Psoas muscle (tissue), 8 donors: ENCODE results near the gene CNTNAP2. TPM values are rescaled to one million over a fixed set of nuclear protein-coding genes. Genes with fewer than 3 reads are reported as not detected.

ENCODE experiments used
- ATAC-seq, 4 donors: fragments of 200-7000 bp; cut with Tn5 transposase; one replicate each; pipeline ENCODE4 v1.9.1; 2020; ENCODE audit warnings: moderate library complexity in 3 of 4, mild to moderate bottlenecking in 2 of 4
- DNase-seq, 2 donors: peaks; one replicate each; pipeline ENCODE4 v3.0.0-alpha.2; 2020
- H3K27ac ChIP-seq: fragments of 200-600 bp; one replicate; pipeline ENCODE4 v1.8.0; 2022
- H3K27me3 ChIP-seq, 3 donors: fragments of 200-600 bp in 1 of 3; one replicate each; pipeline versions ENCODE4 v1.6.1 to v1.8.0; 2013 to 2022; ENCODE audit warnings: low read length in 2 of 3, mild to moderate bottlenecking in 2 of 3, moderate library complexity in 1 of 3; ENCODE audit not compliant: insufficient read depth in 3 of 3
- H3K36me3 ChIP-seq, 2 donors: fragments of 200-600 bp in 1 of 2; one replicate each; pipeline versions ENCODE4 v1.6.1 to v1.8.0; 2013 to 2022; ENCODE audit warnings: low read depth in 1 of 2, mild to moderate bottlenecking in 1 of 2, moderate library complexity in 1 of 2; ENCODE audit not compliant: insufficient read depth in 1 of 2
- H3K4me1 ChIP-seq: fragments of 200-600 bp; one replicate; pipeline ENCODE4 v1.8.0; 2022
- H3K4me3 ChIP-seq: fragments of 200-600 bp; one replicate; pipeline ENCODE4 v1.8.0; 2022; ENCODE audit warnings: mild to moderate bottlenecking
- H3K9me3 ChIP-seq: fragments of 200-600 bp; one replicate; pipeline ENCODE4 v1.8.0; 2022
- CTCF ChIP-seq: fragments of 200-600 bp; IDR thresholded peaks from one replicate; pipeline ENCODE4 v1.8.0; 2022; ENCODE audit warnings: antibody characterized with exemption
- WGBS, 3 donors: extraction: QIAGEN DNeasy Blood & Tissue Kit; methylation state at CpG; one replicate each; pipeline versions ENCODE4 v1.1.6 to v1.1.7; 2013; 5-methylcytosine and 5-hydroxymethylcytosine counted together
- intact Hi-C, 2 donors: fragments of 100-400 bp; cut with DNase I; formaldehyde crosslinking; loops; one replicate each; pipeline versions ENCODE4 v1.11.0 to v1.14.2; 2022
- polyA plus RNA-seq, 3 donors: library from polyadenylated mRNA; stranded (reverse); fragments of 200-250 nt; gene quantifications; one replicate each; pipeline ENCODE4 v1.2.3, GENCODE V29; 2013
- total RNA-seq, 4 donors: library from RNA; stranded (reverse); fragmentation: NEBNext Ultra II Directional in 2 of 4; extraction: Animal tissue kit (Norgen Biotek cat#: 25700) in 2 of 4; gene quantifications; one replicate each; pipeline versions ENCODE4 v1.2.1 to v1.2.4, GENCODE V29; 2021 to 2023
- donor health status: healthy with polysubstance abuse.
- donor health status: DM: no; HTN: no; CAD: no; lungs with moderate emphysema.
- donor health status: Bipolar disorder and iron deficiency.
- donor health status: healthy.
- donor health status: DM: yes; HTN: yes; CAD: no.
- donor health status: DM: no; HTN: no; CAD: no.
- donor health status: DM: no; HTN: no; CAD: no.
- donor health status: DM: yes; HTN: yes; CAD: no.

The CNTNAP2 gene
- total and polyA plus RNA-seq, 7 donors: 0.01 to 0.13 TPM; not detected in 5

- DNase-seq (no peak), ATAC-seq (no peak)
- no peaks in the 10 kb centered on the region for H3K9me3 ChIP-seq
- H3K27ac ChIP-seq: no peak overlapping the region
- H3K27me3 ChIP-seq: peaks cover 0 to 3% (median 0%) of the 10 kb centered on the region in 3 donors
- H3K36me3 ChIP-seq: no peaks in the 10 kb centered on the region
- TF ChIP-seq CTCF: no peak
- 93 to 94% (median 93%) methylated on average over 3 of the region's 3 CpGs for WGBS, 3 donors
- intact Hi-C loops: no loop called here
- H3K4me1 ChIP-seq: no peaks in the 10 kb centered on the region
- no peak overlapping the region for H3K4me3 ChIP-seq
Observed at GRCh38 chr7:148466120-148466519, 2349.5 kb downstream of the CNTNAP2 start.

- DNase-seq (no peak), ATAC-seq (no peak)
- peaks cover 0 to 3% (median 0%) of the 10 kb centered on the region in 3 donors for H3K27me3 ChIP-seq
- no peaks in the 10 kb centered on the region for H3K36me3 ChIP-seq
- H3K27ac ChIP-seq: no peak overlapping the region
- no peaks in the 10 kb centered on the region for H3K4me1 ChIP-seq
- WGBS, 3 donors: 86 to 92% (median 89%) methylated on average over 7 of the region's 7 CpGs
- intact Hi-C loops: no loop called here
- TF ChIP-seq CTCF: no peak
- H3K9me3 ChIP-seq: no peaks in the 10 kb centered on the region
- H3K4me3 ChIP-seq: no peak overlapping the region
Observed at GRCh38 chr7:148468700-148469098, 2352.1 kb downstream of the CNTNAP2 start.
